Activated CD4-positive, alpha-beta T cell treated with anti-CD3 and anti-CD28 coated beads for 4 hours (primary cell): ENCODE data around the gene HBQ1.
A peak's percentile ranks its signal among the peaks of the same experiment; 100 is the strongest.
"Not testable (repeated sequence)": the region's sequence is repeated elsewhere in the genome, so short reads cannot be mapped to it uniquely, and the experiment has no call there.

Experiments used
- DNase-seq, 2 donors: peaks; one replicate each; pipeline ENCODE4 v3.0.0-alpha.2; 2020

Gene HBQ1

DNA sequence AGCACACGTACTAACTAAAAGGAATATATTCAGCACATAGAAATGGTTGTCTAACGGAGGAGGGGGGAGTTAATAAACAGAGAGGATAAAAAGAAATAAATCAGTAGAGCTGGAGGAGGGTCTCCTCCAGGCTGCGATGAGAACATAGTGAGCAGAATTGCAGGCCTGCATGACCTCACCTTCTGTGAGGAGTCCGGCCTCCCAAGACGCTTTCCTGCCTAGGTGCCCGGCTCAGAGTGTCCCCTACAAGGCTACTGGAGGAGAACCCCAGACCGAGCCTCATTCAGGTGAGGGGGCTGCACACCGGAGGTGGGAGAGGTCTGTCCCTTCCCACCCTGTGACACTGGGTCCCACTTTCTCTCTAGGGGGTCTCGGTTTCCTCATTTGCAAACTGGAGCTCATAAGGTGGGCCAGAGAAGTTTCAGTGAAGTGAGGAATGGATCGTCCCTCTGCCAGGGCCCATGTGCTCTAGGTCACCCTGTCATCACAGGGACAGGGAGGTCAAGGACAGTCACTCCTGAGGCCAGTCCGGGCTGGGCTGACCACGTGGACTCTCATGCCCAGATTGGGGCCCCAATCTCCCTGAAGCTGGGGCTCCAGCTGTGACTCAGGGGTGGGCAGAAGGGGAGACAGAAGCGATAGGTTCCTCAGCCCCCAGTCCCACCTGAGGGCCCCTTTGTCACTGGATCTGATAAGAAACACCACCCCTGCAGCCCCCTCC lies 17.8 kb upstream of the HBQ1 start:
- no peak for DNase-seq

DNA sequence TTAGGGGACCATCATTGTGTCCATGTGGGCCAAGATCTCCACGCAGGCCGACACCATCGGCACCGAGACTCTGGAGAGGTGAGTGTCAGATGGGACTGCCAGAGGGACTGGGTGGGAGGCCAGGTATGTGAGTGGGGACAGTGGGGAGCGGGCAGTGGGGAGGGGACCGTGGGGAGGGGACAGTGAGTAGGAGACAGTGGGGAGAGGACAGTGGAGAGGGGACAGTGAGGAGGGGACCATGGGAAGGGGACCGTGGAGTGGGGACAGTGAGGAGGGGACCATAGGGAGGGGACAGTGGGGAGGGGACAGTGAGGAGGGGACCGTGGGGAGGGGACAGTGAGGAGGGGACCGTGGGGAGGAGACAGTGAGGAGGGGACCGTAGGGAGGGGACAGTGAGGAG lies 17.1 kb upstream of the HBQ1 start:
- not testable (repeated sequence) for DNase-seq

DNA sequence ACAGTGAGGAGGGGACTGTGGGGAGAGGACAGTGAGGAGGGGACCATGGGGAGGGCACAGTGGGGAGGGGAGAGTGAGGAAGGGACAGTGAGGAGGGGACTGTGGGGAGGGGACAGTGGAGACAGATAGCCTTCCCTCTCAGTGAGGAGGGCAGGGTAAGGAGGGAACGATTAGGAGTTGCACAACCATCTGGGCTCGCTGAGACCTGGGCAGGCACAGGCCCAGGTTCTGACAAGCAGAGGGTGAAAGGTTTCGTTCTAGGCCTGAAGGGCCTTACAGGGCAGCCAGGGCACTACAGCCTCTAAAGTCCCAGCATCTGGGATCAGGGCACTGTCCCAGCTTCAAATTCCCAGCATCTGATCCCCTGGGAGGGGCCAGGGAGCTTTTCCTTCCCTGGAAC lies 16.6 kb upstream of the HBQ1 start:
- not testable (repeated sequence) for DNase-seq

DNA sequence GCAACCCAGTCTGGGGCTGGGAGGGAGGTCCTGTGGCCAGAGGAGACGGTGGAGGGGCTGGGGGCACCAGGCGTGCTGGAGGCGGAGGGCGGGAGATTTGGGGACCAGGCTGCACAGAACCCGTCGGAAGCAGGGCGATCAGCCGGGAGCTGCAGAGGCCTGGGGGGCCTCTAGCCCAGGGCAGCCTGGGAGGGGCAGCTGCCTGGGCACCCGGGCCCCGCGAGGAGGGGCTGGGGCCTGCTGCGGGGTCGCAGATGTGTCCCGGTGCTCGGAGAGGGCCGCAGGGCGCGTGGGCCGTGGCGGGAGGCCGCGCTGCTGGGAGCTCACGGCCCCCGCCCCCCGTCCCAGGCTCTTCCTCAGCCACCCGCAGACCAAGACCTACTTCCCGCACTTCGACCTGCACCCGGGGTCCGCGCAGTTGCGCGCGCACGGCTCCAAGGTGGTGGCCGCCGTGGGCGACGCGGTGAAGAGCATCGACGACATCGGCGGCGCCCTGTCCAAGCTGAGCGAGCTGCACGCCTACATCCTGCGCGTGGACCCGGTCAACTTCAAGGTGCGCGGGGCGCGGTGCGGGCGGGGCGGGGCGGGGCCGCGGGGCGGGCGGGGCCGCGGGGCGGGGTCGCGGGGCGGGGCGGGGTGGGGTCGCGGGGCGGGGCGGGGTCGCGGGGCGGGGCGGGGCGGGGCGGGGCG lies 16.0 kb upstream of the HBQ1 start:
- not testable (repeated sequence) for DNase-seq

DNA sequence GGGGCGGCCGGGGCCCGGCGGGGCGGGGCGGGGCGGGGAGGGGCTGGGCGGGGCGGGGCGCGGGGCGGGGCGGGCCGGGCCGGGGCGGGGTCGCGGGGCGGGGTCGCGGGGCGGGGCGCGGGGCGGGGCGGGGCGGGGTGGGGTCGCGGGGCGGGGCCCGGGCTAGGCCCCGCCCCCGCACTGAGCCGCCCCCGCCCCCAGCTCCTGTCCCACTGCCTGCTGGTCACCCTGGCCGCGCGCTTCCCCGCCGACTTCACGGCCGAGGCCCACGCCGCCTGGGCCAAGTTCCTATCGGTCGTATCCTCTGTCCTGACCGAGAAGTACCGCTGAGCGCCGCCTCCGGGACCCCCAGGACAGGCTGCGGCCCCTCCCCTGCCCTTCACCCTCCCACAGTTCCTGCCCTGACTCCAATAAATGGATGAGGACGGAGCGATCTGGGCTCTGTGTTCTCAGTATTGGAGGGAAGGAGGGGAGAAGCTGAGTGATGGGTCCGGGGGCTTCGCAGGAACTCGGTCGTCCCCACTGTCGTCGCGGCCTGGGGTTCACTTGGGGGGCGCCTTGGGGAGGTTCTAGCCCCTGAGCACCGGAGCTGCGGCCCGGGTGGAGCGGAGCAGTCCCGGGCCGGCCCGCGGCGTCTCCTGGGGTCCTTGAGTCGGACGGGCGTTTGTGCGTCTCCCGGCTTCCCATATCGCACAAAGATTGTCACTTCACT lies 15.3 kb upstream of the HBQ1 start:
- no peak for DNase-seq

DNA sequence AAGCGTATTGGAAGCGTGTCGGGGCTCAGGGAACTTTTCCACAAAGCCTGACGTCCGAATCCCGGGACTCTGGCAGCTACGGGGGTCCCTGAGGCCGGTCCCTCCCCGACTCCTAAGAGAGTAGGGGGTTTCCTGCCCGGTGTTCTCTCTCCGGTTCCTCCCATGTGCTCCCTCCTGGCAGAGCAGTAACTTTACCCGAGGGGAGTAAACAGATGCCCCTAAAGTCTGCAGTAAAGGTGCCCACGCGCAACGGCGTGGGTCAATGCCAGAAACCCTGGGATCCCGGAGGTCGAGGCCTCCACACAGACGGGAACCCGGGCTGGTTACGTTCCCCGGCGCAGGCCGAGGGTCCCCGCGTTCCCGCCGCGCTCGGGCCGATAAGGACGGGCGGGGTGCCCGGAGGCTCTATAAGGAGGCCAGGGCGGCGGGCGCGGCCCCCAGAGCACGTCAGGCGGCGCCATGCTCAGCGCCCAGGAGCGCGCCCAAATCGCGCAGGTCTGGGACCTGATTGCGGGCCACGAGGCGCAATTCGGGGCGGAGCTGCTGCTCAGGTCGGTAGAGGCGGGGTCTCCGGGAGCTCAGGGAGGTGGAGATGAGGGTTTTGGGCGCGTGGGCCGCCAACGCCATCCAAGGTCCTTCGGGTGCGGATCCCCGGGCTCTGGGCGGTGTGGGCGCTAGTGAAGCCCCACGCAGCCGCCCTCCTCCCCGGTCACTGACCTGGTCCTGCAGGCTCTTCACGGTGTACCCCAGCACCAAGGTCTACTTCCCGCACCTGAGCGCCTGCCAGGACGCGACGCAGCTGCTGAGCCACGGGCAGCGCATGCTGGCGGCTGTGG lies 14.5 kb upstream of the HBQ1 start, which contains the start of gene HBM:
TSS of gene HBM (plus strand) at position 440 of the 836 bp plus-strand sequence. CDS start at position 460, 20 bp downstream.
- DNase-seq: peak in 1 of 2 donors; percentile 27

DNA sequence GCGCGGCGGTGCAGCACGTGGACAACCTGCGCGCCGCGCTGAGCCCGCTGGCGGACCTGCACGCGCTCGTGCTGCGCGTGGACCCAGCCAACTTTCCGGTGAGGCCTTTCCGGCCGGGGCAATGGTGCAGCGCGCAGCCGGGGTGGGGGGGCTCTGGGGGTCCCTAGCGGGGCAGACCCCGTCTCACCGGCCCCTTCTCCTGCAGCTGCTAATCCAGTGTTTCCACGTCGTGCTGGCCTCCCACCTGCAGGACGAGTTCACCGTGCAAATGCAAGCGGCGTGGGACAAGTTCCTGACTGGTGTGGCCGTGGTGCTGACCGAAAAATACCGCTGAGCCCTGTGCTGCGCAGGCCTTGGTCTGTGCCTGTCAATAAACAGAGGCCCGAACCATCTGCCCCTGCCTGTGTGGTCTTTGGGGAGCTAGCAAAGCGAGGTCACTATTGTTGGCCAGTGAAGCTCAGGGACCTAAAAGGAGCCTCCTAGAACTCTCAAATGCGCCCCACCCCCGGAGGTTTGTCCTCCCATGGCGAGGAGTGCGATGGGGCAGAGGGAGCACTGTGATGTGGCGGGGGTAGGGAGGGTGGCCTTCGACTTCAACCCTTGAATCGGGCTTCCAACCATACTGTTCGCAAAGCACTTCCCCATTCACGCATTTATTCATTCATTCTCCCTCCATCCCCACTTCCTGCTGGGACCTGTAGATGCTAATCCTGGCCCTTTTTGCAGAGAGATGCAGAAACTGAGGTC lies 13.7 kb upstream of the HBQ1 start:
- no peak for DNase-seq

DNA sequence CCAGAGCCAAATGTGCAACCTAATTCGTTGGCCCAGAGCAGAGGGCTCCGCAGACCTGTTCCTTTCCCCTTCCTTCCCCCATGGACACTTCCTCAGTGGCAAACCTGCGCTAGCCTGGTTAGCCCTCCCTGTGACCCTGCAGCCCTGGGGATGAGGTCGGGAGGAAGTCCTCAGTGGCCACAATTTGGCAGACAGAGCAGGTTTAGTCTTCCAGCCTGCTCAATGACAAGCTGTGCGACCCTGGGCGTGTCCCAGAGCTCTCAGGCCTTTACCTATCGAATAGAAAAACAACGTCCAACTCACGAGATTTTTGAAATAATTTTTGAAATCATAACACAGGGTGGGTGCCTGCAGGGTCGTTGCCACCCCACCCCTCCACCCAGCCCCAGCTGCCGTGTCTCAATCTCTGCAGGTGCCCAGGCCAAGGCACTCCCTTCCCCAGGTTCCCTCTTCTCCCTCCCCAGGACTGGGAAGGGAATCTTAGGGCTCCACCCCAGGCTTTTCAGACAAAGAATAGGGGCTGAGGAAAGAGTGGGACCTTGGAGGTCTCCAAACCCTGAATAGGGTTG lies 13.1 kb upstream of the HBQ1 start:
- DNase-seq: no peak

DNA sequence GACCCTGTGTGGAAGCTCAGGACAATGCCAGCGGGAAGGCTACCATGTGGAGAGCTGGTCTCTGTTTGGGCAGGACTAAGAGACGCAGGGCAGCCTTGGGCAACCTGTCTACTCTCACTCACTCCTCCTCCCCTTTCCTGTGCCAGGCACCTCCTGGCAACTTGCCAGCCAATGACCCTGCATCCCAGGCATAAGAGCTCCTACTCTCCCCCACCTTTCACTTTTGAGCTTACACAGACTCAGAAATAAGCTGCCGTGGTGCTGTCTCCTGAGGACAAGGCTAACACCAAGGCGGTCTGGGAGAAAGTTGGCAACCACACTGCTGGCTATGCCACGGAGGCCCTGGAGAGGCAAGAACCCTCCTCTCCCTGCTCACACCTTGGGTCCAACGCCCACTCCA lies 11.8 kb upstream of the HBQ1 start:
- no peak for DNase-seq

DNA sequence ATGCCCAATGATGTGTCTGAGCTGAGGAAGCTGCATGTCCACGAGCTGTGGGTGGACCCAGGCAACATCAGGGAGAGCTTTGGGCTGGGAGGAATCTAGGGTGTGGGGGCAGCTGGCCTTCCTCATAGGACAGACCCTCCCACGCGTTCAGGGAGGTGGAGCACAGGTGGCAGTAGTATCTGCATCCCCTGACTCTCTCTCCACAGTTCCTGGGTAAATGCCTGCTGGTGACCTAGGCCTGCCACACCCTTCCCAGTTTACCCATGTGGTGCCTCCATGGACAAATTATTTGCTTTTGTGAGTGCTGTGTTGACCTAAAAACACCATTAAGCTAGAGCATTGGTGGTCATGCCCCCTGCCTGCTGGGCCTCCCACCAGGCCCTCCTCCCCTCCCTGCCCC lies 11.2 kb upstream of the HBQ1 start:
- DNase-seq: no peak

DNA sequence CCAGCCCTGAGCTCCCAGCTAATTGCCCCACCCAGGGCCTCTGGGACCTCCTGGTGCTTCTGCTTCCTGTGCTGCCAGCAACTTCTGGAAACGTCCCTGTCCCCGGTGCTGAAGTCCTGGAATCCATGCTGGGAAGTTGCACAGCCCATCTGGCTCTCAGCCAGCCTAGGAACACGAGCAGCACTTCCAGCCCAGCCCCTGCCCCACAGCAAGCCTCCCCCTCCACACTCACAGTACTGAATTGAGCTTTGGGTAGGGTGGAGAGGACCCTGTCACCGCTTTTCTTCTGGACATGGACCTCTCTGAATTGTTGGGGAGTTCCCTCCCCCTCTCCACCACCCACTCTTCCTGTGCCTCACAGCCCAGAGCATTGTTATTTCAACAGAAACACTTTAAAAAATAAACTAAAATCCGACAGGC lies 10.2 kb upstream of the HBQ1 start:
- not testable (repeated sequence) for DNase-seq

DNA sequence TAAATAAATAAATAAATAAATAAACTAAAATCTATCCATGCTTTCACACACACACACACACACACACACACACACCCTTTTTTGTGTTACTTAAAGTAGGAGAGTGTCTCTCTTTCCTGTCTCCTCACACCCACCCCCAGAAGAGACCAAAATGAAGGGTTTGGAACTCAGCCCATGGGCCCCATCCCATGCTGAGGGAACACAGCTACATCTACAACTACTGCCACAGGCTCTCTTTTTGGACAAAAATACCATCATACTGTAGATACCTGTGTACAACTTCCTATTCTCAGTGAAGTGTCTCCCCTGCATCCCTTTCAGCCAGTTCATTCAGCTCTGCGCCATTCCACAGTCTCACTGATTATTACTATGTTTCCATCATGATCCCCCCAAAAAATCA lies 9.5 kb upstream of the HBQ1 start:
- DNase-seq: no peak

DNA sequence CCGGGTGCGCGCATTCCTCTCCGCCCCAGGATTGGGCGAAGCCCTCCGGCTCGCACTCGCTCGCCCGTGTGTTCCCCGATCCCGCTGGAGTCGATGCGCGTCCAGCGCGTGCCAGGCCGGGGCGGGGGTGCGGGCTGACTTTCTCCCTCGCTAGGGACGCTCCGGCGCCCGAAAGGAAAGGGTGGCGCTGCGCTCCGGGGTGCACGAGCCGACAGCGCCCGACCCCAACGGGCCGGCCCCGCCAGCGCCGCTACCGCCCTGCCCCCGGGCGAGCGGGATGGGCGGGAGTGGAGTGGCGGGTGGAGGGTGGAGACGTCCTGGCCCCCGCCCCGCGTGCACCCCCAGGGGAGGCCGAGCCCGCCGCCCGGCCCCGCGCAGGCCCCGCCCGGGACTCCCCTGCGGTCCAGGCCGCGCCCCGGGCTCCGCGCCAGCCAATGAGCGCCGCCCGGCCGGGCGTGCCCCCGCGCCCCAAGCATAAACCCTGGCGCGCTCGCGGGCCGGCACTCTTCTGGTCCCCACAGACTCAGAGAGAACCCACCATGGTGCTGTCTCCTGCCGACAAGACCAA lies 7.8 kb upstream of the HBQ1 start, which contains the start of gene HBA2:
TSS of gene HBA2 (plus strand) at position 503 of the 568 bp plus-strand sequence. CDS start at position 540, 37 bp downstream.
- DNase-seq: not testable (repeated sequence)

DNA sequence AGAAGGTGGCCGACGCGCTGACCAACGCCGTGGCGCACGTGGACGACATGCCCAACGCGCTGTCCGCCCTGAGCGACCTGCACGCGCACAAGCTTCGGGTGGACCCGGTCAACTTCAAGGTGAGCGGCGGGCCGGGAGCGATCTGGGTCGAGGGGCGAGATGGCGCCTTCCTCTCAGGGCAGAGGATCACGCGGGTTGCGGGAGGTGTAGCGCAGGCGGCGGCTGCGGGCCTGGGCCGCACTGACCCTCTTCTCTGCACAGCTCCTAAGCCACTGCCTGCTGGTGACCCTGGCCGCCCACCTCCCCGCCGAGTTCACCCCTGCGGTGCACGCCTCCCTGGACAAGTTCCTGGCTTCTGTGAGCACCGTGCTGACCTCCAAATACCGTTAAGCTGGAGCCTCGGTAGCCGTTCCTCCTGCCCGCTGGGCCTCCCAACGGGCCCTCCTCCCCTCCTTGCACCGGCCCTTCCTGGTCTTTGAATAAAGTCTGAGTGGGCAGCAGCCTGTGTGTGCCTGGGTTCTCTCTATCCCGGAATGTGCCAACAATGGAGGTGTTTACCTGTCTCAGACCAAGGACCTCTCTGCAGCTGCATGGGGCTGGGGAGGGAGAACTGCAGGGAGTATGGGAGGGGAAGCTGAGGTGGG lies 6.9 kb upstream of the HBQ1 start:
- not testable (repeated sequence) for DNase-seq

DNA sequence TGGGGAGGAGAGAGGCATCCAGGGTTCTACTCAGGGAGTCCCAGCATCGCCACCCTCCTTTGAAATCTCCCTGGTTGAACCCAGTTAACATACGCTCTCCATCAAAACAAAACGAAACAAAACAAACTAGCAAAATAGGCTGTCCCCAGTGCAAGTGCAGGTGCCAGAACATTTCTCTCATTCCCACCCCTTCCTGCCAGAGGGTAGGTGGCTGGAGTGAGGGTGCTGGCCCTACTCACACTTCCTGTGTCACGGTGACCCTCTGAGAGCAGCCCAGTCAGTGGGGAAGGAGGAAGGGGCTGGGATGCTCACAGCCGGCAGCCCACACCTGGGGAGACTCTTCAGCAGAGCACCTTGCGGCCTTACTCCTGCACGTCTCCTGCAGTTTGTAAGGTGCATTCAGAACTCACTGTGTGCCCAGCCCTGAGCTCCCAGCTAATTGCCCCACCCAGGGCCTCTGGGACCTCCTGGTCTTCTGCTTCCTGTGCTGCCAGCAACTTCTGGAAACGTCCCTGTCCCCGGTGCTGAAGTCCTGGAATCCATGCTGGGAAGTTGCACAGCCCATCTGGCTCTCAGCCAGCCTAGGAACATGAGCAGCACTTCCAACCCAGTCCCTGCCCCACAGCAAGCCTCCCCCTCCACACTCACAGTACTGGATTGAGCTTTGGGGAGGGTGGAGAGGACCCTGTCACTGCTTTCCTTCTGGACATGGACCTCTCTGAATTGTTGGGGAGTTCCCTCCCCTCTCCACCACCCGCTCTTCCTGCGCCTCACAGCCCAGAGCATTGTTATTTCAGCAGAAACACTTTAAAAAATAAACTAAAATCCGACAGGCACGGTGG lies 6.1 kb upstream of the HBQ1 start:
- DNase-seq: not testable (repeated sequence)

DNA sequence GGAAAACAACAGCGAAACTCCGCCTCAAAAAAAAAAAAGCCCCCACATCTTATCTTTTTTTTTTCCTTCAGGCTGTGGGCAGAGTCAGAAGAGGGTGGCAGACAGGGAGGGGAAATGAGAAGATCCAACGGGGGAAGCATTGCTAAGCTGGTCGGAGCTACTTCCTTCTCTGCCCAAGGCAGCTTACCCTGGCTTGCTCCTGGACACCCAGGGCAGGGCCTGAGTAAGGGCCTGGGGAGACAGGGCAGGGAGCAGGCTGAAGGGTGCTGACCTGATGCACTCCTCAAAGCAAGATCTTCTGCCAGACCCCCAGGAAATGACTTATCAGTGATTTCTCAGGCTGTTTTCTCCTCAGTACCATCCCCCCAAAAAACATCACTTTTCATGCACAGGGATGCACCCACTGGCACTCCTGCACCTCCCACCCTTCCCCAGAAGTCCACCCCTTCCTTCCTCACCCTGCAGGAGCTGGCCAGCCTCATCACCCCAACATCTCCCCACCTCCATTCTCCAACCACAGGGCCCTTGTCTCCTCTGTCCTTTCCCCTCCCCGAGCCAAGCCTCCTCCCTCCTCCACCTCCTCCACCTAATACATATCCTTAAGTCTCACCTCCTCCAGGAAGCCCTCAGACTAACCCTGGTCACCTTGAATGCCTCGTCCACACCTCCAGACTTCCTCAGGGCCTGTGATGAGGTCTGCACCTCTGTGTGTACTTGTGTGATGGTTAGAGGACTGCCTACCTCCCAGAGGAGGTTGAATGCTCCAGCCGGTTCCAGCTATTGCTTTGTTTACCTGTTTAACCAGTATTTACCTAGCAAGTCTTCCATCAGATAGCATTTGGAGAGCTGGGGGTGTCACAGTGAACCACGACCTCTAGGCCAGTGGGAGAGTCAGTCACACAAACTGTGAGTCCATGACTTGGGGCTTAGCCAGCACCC lies 5.0 kb upstream of the HBQ1 start:
- no peak for DNase-seq

DNA sequence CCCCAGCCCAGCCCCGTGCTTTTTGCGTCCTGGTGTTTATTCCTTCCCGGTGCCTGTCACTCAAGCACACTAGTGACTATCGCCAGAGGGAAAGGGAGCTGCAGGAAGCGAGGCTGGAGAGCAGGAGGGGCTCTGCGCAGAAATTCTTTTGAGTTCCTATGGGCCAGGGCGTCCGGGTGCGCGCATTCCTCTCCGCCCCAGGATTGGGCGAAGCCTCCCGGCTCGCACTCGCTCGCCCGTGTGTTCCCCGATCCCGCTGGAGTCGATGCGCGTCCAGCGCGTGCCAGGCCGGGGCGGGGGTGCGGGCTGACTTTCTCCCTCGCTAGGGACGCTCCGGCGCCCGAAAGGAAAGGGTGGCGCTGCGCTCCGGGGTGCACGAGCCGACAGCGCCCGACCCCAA lies 4.3 kb upstream of the HBQ1 start:
- DNase-seq: not testable (repeated sequence)
